KMS-11 (cell line): Measurements from ENCODE around the gene PRKAR1B.

ENCODE experiments used
- H2AFZ ChIP-seq: fragments of 200-600 bp; sonication (generic); 2 replicates; pipeline ENCODE4 v1.6.1; 2016; ENCODE audit warnings: antibody characterized with exemption, mixed run types, low read depth
- H3K27ac ChIP-seq: fragments of 200-600 bp; sonication (generic); 2 replicates; pipeline ENCODE4 v1.6.1; 2016; ENCODE audit warnings: mild to moderate bottlenecking, mixed run types
- H3K27me3 ChIP-seq: fragments of 200-600 bp; sonication (generic); 2 replicates; pipeline ENCODE4 v1.6.1; 2017; ENCODE audit warnings: mild to moderate bottlenecking, low read depth, mixed run types, moderate library complexity; ENCODE audit not compliant: insufficient read depth
- H3K36me3 ChIP-seq: fragments of 200-600 bp; sonication (generic); 2 replicates; pipeline ENCODE4 v1.6.1; 2017; ENCODE audit warnings: mild to moderate bottlenecking, mixed run types; ENCODE audit not compliant: insufficient read depth
- H3K4me1 ChIP-seq: fragments of 200-600 bp; sonication (generic); 2 replicates; pipeline ENCODE4 v1.6.1; 2016; ENCODE audit warnings: mild to moderate bottlenecking, low read depth, mixed run types; ENCODE audit not compliant: poor library complexity, severe bottlenecking
- H3K4me2 ChIP-seq: fragments of 200-600 bp; sonication (generic); 2 replicates; pipeline ENCODE4 v1.7.0; 2016; ENCODE audit warnings: mild to moderate bottlenecking, mixed run types
- H3K4me3 ChIP-seq: fragments of 200-600 bp; sonication (generic); IDR thresholded peaks from 2 replicates; pipeline ENCODE4 v1.6.1; 2017; ENCODE audit warnings: low read depth, low read length, mixed read lengths; ENCODE audit not compliant: insufficient read depth
- H3K79me2 ChIP-seq: fragments of 200-600 bp; sonication (generic); 2 replicates; pipeline ENCODE4 v1.6.1; 2016; ENCODE audit warnings: low read depth, mixed run types; ENCODE audit not compliant: insufficient read depth
- H3K9ac ChIP-seq: fragments of 200-600 bp; sonication (generic); 2 replicates; pipeline ENCODE4 v1.6.1; 2016; ENCODE audit warnings: mild to moderate bottlenecking, mixed run types
- H4K20me1 ChIP-seq: fragments of 200-600 bp; sonication (generic); 2 replicates; pipeline ENCODE4 v1.6.1; 2016; ENCODE audit warnings: mild to moderate bottlenecking, mixed run types; ENCODE audit not compliant: insufficient read depth
- CTCF ChIP-seq: fragments of 200-600 bp; sonication (generic); conservative IDR thresholded peaks from 2 replicates; pipeline ENCODE4 v1.6.1; 2017; ENCODE audit warnings: low read depth, mild to moderate bottlenecking, antibody characterized with exemption, low read length, moderate library complexity, mixed read lengths

The PRKAR1B gene

GRCh38 chr7:732094-732541 is 5.0 kb upstream of the PRKAR1B start:
- no peaks in the 10 kb centered on the region for H3K27me3 ChIP-seq
- no peak overlapping the region for H3K4me2 ChIP-seq
- no peak overlapping the region for H3K4me3 ChIP-seq
- no peak overlapping the region for H3K27ac ChIP-seq
- H3K79me2 ChIP-seq, result peaks cover 42% of the 10 kb centered on the region
- no peak overlapping the region for H3K9ac ChIP-seq
- H2AFZ ChIP-seq, result no peak overlapping the region
- TF ChIP-seq CTCF, result no peak
- peaks cover 5% of the 10 kb centered on the region for H3K4me1 ChIP-seq
- no peaks in the 10 kb centered on the region; the same call in 1 of the 2 replicates for H3K36me3 ChIP-seq
- H4K20me1 ChIP-seq, result no peaks in the 10 kb centered on the region

DNA sequence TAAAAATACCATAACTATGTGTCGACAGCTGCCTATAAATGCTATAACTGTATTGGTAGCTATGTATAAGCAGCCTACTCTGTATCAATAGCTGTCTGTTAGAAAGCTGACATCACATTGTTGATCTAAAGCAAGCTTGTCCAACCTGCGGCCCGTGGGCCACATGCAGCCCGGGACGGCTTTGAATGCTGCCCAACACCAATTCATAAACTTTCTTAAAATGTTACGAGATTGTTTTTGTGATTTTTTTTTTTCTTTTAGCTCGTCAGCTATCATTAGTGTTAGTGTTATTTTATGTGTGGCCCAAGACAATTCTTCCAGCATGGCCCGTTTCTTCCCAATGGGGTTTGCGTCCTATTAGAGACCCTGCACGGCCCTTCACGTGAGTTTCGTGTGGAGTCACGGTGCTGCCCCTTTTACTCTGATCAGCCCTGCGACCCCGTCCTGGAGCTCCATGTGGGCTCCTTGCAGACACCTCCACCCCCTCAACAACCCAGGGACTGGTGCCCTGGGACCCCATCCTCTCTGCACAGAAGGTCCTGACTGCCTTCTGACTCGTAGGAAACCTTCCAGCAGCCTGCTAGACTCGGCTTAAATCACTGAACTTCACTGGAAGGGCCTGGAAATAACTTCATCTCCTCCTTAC is 4.5 kb upstream of the PRKAR1B start:
- TF ChIP-seq CTCF, result no peak
- Histone ChIP-seq H3K27ac (no peak overlapping the region), H3K27me3 (no peaks in the 10 kb centered on the region), H2AFZ (no peak overlapping the region), H3K36me3 (no peaks in the 10 kb centered on the region; the same call in 1 of the 2 replicates), H3K9ac (no peak overlapping the region), H3K79me2 (peaks cover 41% of the 10 kb centered on the region), H3K4me2 (no peak overlapping the region), H3K4me1 (peaks cover 5% of the 10 kb centered on the region), H3K4me3 (no peak overlapping the region), H4K20me1 (no peaks in the 10 kb centered on the region)

- no peaks in the 10 kb centered on the region for H3K27me3 ChIP-seq
- no peak overlapping the region for H3K4me3 ChIP-seq
- H3K79me2 ChIP-seq, result peaks cover 47% of the 10 kb centered on the region
- H2AFZ ChIP-seq, result no peak overlapping the region
- H3K4me2 ChIP-seq, result no peak overlapping the region
- peaks cover 5% of the 10 kb centered on the region for H3K4me1 ChIP-seq
- no peak overlapping the region for H3K9ac ChIP-seq
- TF ChIP-seq CTCF, result no peak
- no peaks in the 10 kb centered on the region; the same call in 1 of the 2 replicates for H3K36me3 ChIP-seq
- no peak overlapping the region for H3K27ac ChIP-seq
- H4K20me1 ChIP-seq, result no peaks in the 10 kb centered on the region
Measured at GRCh38 chr7:730501-731439, 3.7 kb upstream of the PRKAR1B start.

GRCh38 chr7:729140-730000 is 2.3 kb upstream of the PRKAR1B start:
- Histone ChIP-seq H3K4me1 (peaks cover 11% of the 10 kb centered on the region), H3K4me3 (no peak overlapping the region), H3K9ac (no peak overlapping the region), H3K79me2 (peaks cover 53% of the 10 kb centered on the region), H2AFZ (no peak overlapping the region), H3K27ac (no peak overlapping the region), H3K36me3 (no peaks in the 10 kb centered on the region; the same call in 1 of the 2 replicates), H3K27me3 (no peaks in the 10 kb centered on the region), H3K4me2 (no peak overlapping the region), H4K20me1 (no peaks in the 10 kb centered on the region)
- TF ChIP-seq CTCF, result no peak
